ENCODE data around the gene BLID. TPM values are rescaled to one million over a fixed set of nuclear protein-coding genes. Genes with fewer than 3 reads are reported as not detected.

The BLID gene
- total and polyA plus RNA-seq, 2 of the 8 experiments (the other 6 are each of a cell fraction or from before 2014, with no cell fraction given) = not detected

GRCh38 chr11:122075016-122075415 lies 41.0 kb downstream of the BLID start:
- H2AK5ac ChIP-seq (ENCODE audit: low read depth, low read length) = no peak overlapping the region
- H3K4me3 ChIP-seq (ENCODE audit: extremely low read depth in 1 of 4, insufficient read depth in 2 of 4, low read depth in 3 of 4, low read length in 4 of 4) = no peak overlapping the region
- H3K4me1 ChIP-seq (replicated peaks in 1 of 4; ENCODE audit: control insufficient read depth in 3 of 4, insufficient read depth in 4 of 4, low read length in 3 of 4) = 0 out of 7 replicates have a peak, but pooled peaks cover 0 to 2% (median 0%) of the 10 kb centered on the region in 4 experiments
- no peak overlapping the region for H3K27ac ChIP-seq (ENCODE audit: low read depth, low read length)
- no peak overlapping the region for H4K91ac ChIP-seq (replicated peaks; ENCODE audit: insufficient read length, low read length)
- CTCF ChIA-PET (ENCODE audit: partially characterized antibody) = interaction anchor here (4.3 kb wide), 1 partner anchor 420 kb away, joined by 15 read pairs; no protein-coding TSS in a partner anchor
- H3K14ac ChIP-seq (ENCODE audit: insufficient read length) = no peak overlapping the region
- no peak overlapping the region for H3K23ac ChIP-seq (ENCODE audit: insufficient read length)
- DNase-seq (ENCODE audit: low read depth in 1 of 2, low spot score in 2 of 2) (no peak), FAIRE-seq (no peak)
- no peaks in the 10 kb centered on the region for H3K36me3 ChIP-seq (ENCODE audit: control insufficient read depth in 2 of 4, insufficient read depth in 4 of 4, low read length in 3 of 4)
- no peak overlapping the region for H2BK120ac ChIP-seq (replicated peaks; ENCODE audit: low read depth, low read length)
- H3K18ac ChIP-seq (ENCODE audit: extremely low read depth, low read length) = no peak overlapping the region
- TF ChIP-seq BACH1 (IDR thresholded peaks at IDR 0.05; ENCODE audit: low read length) (no peak), EP300 (IDR thresholded peaks at IDR 0.05; ENCODE audit: borderline replicate concordance in 1 of 2, low read depth in 2 of 2, low read length in 2 of 2) (no peak), TAF1 (IDR thresholded peaks at IDR 0.05; ENCODE audit: low read depth, low read length) (no peak), POLR2A (IDR thresholded peaks at IDR 0.05; ENCODE audit: control extremely low read depth in 1 of 2, low read depth in 2 of 2, low read length in 2 of 2) (no peak), CEBPB (IDR thresholded peaks at IDR 0.05; ENCODE audit: low read depth, low read length) (no peak), RNF2 (IDR thresholded peaks at IDR 0.05; ENCODE audit: borderline replicate concordance, low read depth, low read length, missing control alignments, poor library complexity, severe bottlenecking) (no peak)
- POLR2A ChIA-PET (ENCODE audit: partially characterized antibody) = no interaction called here
- no peak overlapping the region for H3K4ac ChIP-seq (replicated peaks; ENCODE audit: insufficient read length, low read depth, low read length)
- no peaks in the 10 kb centered on the region for H4K20me1 ChIP-seq (replicated peaks in 1 of 2; ENCODE audit: control insufficient read depth in 1 of 2, insufficient read depth in 2 of 2, low read length in 2 of 2)
- H2BK5ac ChIP-seq (ENCODE audit: low read depth, low read length) = no peak overlapping the region
- H3K79me2 ChIP-seq (ENCODE audit: control insufficient read depth in 1 of 2, insufficient read depth in 2 of 2, low read length in 2 of 2) = no peaks in the 10 kb centered on the region
- H3K56ac ChIP-seq (replicated peaks; ENCODE audit: insufficient read length, low read depth, low read length) = no peak overlapping the region
- H3K27me3 ChIP-seq (replicated peaks in 1 of 4; ENCODE audit: control insufficient read depth in 3 of 4, extremely low read depth in 1 of 4, insufficient read depth in 3 of 4, low read length in 3 of 4) = peaks cover 0 to 1% (median 0%) of the 10 kb centered on the region in 4 experiments; a peak in 1 of 7 replicates
- no peak overlapping the region for H3K4me2 ChIP-seq (ENCODE audit: insufficient read depth in 1 of 2, low read depth in 2 of 2, low read length in 2 of 2)
- H3K79me1 ChIP-seq (ENCODE audit: low read depth, low read length) = no peaks in the 10 kb centered on the region
- no peak overlapping the region for H2AFZ ChIP-seq (ENCODE audit: low read length)
- H3K9ac ChIP-seq (replicated peaks in 1 of 4; ENCODE audit: extremely low read depth in 1 of 4, low read depth in 3 of 4, low read length in 3 of 4) = no peak overlapping the region
- no peak overlapping the region for H4K8ac ChIP-seq (ENCODE audit: extremely low read depth, insufficient read depth, low read length)
- H2BK20ac ChIP-seq (ENCODE audit: low read length) = no peak overlapping the region
- H3K23me2 ChIP-seq (ENCODE audit: low read depth, low read length) = no peaks in the 10 kb centered on the region
- H4K5ac ChIP-seq (ENCODE audit: insufficient read length, low read depth, low read length) = no peak overlapping the region
- no peak overlapping the region for H2BK15ac ChIP-seq (ENCODE audit: low read length)
- H3K9me3 ChIP-seq (ENCODE audit: insufficient read depth in 2 of 2, low read depth in 1 of 2, low read length in 1 of 2) = no peaks in the 10 kb centered on the region
- WGBS, 2 experiments (ENCODE audit: extremely low coverage in 1 of 2, insufficient coverage in 1 of 2, insufficient read length in 1 of 2, insufficient replicate concordance in 2 of 2, low coverage in 1 of 2, low lambda C conversion rate in 2 of 2, missing lambda C conversion rate in 1 of 2) = 85% methylated on average over 3 of the region's 3 CpGs; no CpG with 5 or more reads in 1 of the 2 experiments
- H2BK12ac ChIP-seq (ENCODE audit: low read depth, low read length) = no peak overlapping the region
